Fibroblast of skin of abdomen (primary cell): Measurements from ENCODE around the gene P3H2.

Experiments
- DNase-seq: peaks from one replicate; pipeline ENCODE4 v3.0.0-alpha.2; 2013

The P3H2 gene

DNA sequence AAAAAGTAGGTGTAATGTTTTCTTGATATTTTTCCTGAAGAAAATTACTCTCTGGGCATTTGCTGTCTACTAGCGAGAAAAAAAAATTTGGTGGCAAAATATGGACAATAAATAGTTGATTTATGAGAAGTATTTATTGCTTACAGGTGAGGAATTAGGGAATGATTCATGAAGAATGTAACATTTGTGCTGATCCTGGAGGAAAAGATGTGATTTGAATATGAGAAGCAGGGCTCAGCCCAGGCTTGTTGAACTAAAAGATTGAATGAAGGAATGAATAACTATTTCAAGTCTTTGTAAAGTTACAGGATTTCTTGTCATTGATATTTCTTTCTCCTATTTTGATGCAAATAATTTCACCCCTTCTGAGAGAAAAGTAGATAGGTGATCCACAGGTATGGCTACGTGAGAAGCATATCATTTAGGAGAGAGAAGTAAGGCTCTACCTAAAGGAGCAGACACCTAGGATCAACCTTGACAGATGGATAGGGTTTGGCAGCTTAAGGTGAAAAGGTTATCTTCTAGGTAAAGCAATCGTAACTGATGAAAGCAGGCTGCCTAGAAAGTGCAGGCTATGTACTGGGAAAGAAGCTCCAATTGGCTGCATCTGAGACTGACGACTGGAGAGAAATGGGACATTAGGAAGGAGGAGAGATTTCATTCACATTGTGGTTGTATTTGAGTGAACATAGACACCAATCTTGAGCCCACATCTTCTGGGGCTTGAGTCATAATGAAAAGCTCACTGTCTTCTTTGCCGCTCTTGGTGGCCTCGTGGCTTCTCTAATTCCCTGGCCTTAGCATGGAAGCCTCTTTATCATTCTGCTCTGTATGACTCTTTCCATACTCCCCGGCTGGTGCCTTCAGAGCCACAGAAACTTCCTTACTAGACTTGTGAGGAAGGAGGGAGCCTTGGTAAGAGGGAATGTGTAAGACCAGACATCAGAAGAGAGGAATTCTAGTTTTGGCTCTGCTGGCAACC is 106.5 kb downstream of the P3H2 start:
- no peak for DNase-seq

DNA sequence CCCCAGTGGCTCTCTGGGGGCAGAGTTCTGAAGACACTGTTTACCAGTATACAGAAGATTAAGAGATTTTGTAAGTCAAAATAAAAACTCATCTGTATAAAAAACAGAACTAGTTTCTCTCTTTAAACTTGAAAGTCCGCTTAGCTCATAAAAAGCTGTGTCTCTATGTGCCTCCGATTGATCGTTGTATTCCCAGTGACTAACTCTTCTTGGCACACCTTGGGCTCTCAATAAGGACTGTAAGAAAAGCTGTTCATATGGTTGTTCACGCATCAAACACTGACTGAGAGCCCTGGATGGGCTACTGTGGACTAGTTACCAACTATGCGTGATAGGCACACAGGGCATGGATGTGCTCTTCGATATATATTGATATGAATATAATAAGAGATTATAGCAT is 107.9 kb downstream of the P3H2 start:
- no peak for DNase-seq

DNA sequence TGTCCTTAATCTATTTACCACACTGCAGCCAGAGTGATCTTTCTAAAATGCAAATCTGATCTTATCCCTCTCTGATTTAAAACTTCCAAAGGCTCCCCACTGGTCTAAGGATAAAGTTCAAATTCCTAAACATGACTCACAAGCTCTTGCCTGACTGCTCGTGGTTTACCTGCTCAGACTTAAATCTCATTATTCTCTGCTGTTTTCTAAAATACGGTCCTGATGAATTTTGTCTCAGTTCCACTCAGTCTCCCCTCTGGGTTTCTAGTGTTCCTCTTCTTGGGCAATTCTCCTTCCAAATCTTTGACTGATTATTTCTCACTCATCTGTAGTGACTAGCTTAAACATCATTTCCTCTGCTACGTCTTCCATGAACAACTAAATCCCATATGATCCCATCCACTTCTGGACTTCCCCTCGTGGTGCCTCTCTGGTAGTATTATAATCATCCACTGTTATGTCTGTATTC is 108.3 kb downstream of the P3H2 start:
- peak; percentile 67 for DNase-seq

DNA sequence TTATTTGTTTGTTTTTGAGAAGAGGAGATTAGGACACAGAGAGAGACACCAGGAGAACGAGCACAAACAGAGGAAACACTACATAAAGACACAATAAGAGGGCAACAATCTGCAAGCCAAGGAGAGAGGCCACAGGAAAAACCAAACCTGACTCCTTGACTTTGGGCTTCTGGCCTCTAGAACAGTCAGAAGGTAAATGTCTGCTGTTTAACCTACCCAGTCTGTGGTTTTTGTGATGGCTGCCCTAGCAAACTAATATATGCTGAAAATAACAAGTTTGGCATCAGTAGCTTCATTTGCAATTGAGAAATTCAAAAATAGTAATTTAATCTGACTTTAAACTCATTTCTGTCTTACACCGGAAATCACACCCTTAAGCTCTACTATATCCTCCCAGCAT is 110.2 kb downstream of the P3H2 start:
- DNase-seq = no peak

DNA sequence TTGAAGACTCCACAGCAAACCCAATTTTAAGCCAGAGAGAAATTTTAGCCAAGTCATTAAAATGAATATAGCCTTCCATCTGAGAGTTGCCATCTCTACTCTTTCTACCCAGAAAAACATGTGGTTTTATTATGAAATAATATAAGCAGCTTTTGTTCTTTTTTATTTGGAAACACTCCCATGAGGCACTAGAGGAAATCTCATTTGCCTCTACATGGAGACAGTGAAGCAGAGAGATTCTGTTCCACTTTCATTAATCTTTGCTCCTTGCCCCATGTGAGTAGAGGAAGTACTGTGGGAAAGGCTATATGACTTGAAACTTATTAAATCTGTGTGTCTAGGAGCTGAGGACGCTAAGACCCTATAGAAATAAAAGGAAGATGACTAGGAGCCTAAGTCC is 111.1 kb downstream of the P3H2 start:
- DNase-seq = no peak

DNA sequence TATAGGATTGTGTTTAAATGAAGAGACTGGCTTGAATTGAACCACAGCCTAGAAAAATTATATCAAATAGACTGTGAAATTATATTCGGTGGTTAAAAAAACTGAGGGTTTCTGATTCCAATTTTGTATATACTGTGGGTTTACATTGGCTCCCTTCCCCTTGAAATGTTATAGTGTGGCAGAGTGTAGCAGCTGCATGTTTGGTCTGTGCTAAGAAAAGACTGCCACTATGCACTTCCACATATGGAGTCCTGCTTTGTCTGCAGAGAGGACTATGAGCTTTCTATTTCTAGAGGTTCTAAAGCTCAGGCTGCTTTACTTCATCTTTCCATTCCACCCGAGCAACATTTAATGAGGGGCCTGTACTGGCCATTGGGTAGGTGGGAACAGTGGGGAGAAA is 112.3 kb downstream of the P3H2 start:
- DNase-seq = no peak

DNA sequence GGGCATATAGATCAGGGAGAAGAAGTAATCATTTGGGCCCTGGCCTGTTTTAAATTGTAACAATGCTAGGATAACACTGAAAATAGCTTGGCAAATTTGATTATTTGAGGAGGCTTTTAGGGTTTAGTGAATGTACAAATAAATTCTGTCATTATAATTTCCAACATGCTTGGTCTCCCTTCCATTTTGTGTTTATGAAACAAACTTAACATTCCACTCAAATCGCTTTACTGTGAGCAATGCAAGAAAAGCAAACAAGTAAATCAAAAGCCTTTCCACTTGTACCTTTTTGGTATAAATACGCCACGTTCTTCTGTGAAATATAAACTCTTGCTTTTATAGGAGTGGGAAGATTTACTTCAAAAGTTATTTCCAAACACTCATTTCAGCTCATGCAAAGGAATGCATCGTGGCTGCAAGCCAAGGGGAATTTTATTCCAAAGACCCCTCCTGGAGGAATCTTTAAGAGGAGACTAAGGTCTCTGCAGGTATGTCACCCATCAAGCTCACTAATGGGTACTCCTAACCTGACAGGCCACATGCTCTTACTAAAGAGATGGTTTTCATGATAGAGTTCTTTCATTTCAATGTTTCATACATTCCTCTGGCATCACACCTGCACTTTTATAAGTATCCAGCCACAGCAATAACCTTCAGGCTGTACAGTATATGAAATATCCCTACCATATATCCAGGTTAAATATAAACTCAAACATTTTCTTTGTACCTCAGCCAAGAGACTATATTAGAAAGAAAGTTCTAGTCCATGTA is 115.2 kb downstream of the P3H2 start:
- no peak for DNase-seq

DNA sequence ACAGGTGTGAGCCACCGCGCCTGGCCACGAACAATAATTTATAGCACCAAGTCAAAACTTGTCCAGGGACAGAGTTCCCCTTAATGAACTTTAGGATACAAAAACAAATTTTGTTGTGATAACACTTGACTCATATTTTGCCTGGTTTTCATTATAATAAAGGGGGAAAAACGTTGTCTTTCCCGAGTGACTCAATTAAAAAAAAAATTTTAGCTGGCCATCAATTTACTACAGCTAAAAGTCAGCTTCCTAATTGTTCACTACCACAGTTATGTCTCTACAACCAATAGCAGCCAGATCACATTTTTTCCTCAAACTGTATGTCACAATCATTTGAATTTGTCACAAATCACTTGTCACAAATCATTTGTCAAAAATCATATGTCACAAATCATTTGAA is 116.0 kb downstream of the P3H2 start:
- peak; percentile 51 for DNase-seq

DNA sequence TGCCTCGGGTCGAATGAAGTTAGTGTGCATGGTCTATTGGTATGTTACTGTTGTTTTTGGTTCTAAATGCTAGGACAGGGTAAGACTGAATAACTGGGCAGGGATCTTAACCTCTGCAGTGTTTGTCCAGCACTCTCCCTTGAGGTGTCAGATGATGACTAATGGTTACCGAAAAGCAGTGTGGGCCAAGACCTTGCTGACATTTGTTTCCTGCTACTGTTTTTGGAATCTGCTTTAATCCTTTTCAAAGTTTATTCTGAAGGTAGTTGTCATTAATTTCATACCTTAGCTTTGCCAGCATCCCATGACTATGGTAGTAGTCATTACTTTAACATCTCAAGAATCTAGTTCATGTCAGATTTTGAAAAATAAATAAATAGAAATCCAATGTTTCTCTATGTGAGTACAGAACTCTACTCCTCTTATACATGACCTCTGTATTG is 117.0 kb downstream of the P3H2 start:
- peak; percentile 79 for DNase-seq

DNA sequence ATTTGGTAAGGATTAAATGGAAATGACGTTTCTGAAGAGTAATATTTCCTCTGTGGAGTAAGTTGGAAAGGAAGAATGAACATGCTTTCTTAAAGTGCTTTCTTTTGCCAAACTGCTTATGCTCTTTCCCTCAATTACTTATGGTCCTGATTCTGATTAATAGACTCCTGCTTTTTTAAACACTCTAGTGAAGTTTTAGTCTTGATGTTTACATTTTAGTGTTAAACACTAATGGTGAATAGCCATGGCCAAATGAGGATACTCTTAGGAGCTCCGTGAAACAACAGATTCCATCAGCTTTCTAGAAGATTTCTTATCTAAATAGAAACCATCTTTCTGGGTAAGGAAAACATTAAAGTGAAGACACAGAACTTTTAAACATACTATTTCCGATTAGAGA is 117.6 kb downstream of the P3H2 start:
- DNase-seq = no peak

DNA sequence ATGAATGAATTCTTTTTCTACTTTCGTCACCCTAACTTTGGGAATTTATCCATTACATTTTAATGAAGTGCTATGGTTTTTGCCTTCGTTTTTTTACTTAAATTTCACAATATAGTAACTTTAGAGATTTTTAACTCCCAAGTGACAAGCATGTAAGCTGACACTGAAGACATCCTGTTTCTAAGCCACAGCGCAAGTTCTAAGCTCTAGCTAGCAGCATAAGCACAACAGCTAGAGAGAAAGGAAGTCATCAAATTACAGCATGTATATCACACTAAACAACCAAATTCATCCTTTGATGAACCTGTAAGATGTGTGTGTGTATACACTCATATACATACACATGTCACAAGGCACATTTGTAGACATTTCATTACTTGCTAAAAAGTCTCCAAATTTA is 119.3 kb downstream of the P3H2 start:
- DNase-seq = no peak

DNA sequence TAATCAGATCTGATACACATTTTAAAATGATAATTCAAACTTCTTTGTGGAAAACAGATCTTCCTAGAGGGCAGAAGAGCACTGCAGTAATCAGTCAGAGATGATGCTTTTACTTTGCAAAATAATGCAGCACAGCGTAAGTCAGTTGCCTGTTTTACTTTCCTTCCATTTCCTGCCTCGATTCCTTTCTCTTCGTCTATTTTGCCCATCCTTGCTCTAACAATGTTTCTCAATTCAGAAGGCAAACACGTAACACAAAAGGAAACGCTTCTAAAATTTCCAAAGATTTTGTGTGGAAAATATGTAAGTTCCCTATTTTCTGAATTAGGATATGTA is 119.9 kb downstream of the P3H2 start:
- DNase-seq = no peak

DNA sequence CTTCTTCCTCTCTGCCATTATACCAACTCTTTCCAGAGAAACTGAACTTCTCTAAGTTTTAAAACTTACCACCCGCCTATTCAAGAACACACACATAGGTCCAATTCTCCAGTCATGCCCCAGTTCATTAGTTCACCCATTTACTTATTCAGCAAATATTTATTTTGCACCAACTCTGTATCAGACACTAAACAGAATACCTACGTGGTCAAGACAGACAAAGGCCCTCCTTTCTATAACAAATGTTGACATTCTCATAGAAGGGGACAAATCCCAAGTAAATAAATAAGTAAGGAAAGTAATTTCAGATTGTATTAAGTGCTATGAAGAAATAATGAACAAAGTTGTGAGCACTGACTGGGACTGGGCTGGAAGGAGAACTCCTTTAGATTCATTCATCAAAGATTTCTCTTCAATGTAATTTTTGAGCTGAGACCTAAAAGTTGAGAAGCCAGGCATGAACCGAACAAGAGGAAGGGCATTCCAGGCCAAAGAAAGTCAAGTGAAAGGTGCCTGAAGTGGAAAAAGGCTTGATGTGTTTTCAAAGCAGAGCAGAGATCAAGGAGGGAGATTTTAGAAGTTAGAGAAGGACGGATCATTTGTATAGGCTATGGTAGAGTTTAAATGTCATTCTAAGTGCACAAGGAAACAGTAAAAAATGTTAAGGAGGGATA is 120.4 kb downstream of the P3H2 start:
- no peak for DNase-seq

DNA sequence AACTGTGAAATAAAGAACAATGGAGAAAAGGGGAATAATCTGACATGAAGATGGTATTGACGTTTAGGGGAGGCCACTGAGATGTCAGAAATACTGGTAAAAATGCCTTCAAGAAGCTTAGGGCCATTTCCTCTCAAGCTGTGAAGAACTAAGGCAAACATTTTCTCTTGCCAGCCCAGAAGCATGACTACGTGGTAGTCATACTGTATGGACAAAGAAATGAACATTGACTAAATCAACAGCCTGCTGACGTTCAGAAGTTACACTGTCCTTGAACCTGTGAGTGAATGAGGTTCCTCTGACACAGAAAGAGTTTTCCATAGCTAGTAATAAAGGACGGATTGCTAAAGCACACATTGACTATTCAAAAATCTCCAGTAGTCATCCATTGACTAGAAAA is 121.0 kb downstream of the P3H2 start:
- DNase-seq = no peak

DNA sequence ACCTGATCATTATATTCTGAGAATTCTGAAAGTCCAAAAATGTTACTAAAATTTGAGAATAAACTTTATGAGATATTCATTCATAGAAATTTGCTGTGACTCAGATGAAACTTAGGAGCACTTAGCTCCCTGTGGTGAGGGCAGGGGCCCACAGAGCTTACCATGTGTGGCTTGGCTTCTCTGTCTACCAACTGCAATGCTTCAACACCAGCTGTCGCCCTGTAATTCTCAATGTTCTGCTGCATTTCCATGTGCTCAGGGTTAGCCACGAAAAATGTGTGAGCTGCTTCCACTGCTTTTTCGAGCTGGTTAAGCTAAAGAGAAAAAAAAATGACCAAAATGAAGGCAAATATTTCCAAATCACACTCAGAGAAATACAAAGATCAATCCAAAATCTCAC is 125.6 kb downstream of the P3H2 start:
- DNase-seq = peak; percentile 48

DNA sequence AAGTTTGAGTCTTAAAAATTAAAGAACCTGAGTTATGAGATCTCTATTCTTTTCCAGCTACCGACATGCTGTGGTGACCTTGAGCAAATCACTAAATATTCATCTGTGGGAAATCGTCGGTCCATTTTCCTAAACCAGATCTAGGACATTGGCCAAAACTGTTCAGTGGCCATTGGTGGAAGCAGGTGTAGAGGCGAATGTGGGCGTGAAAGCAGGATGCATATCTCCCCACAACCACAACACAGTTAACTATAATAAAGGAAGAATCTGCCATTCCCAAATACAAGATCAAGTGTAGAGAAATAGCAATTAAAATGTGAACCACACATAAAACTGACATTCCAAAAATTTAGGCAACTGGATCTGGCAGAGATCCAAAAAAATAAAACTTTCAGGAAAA is 129.9 kb downstream of the P3H2 start:
- DNase-seq = no peak

DNA sequence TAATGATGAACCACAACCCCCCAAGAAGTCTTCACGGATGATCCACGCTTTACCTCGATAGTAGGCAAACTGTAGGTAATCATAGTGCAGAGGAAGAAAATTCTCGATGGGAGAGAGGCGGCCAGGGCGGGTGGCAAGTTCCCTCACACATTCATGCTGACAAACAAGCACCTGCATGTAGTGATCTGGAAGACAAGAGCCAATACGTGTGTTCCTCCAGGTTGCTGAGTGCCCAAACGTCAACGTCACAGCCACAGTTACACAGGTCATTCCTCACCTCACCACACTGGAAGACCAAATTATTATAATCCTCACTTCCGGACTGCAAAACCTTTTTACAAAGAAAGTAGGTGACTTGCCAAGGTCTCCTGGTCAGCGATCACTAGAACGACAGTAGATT is 131.8 kb downstream of the P3H2 start:
- DNase-seq = no peak

DNA sequence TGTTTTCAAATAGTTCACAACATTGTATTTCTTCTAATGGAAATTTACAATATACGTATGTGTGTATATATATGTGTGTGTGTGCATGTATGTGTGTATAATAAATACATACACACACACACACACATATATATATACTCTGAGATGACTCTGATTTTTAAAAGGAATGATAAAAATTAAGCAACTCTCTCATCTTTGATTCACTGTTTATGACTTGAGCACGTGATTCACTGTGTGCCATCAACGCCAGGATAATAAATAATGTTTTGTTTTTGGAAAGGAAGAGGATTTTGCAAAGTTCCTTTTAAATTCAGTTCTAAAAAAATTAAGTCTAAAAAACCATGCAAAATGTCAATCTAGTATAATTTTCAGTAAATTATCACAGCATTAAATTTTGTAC is 132.4 kb downstream of the P3H2 start:
- no peak for DNase-seq

DNA sequence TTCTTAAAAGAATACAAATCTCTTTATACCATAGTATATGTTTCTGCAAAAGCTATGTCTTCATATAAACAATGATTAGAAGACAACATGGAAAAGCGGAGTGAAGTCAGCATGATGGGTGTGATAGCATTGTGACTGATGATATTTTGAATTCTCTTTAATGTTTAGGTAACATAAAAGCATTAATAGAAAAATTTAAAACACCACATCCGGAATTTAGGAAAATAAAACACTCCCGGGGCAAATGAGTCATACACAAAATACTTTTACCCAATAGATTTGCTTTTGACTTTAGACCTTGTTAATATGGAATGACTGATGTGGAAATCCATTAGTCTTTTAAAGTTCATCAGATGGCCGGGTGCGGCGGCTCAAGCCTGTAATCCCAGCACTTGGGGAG is 134.7 kb downstream of the P3H2 start:
- DNase-seq = no peak

DNA sequence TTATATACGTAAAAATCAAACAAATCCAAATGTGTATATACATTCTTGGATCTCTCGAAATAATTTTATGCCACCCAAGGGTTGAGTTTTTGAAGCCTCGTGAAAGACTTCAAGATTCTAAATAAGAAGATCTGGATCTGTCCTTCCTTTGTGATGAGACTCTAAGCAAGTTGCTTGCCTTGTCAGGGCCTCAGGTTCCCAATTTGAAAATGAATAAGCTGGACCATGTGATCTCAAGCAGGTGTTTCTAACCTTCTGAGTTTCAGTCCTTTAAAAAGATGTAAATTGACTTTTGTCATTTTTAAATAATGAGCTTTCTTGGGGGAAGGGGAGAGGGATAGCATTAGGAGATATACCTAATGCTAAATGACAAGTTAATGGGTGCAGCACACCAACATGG is 137.1 kb downstream of the P3H2 start:
- DNase-seq = no peak

DNA sequence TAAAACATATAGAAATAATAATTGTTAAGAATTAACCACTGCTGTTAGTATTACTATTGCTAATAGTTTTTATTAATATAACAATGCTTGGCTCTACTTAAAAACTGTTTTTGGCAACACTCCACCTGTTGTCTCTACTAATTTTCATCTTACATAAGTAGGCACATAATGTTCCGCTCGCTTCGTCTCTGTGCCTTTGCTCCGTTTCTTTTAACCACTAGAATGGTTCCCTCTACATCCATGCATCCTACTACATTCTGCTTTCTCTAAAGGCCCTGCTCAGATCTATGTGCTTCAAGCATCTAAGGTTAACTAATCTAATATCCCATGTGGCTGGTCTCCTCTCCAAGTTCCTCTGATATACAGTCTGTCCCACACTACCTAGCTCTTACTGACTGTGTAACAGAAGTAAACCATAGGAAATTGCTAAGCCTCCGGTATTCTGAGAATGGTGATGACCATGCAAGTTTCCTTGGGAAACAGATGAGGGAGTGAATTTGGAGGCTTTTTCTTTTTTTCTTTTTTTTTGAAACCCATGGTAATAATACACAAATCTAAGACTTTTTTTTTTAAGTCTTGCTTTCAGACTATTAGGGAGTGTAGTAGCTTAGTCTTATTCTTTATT is 138.3 kb downstream of the P3H2 start:
- DNase-seq = peak; percentile 17

DNA sequence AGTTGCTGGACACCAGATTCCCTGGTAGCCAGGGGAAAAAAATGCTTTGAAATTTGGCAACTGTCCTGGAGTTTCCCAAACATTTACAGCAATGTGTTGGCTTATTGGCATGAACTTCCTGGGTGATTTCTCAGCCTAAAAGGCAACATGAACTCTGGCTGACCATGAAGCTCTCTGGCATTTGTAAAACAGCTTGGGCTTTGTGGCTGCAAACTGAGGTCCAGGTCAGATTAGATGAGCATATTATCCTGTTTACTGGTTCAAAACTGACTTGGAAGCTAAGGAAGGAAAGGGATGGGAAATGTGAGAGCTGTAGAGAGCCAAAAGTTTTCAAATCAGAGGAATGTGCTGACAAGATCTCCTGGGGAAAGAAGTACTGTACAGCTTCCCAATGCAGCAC is 139.0 kb downstream of the P3H2 start:
- DNase-seq = peak; percentile 81

DNA sequence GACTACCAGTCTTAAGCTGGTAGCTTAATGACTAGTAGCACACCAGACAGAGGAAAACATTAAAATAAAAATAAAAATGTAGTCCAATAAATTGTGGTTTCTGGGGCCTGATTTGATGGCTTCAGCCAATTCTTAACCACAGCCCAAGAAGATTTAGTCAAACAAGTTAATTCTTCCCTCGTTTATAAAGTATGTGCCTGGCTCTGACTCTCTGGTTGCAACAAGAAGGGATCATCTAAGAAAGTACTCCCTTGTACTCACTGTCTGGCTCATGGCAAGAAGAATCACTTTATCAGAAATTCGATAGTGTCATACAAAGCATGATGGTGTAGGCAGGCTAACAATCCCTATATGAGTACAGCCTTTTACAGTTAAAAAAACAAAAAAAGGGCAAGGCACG is 141.9 kb downstream of the P3H2 start:
- DNase-seq = peak; percentile 67
